Subcutaneous abdominal adipose tissue (tissue), 5 donors: Measurements from ENCODE around the gene ZEB2.
A peak's percentile ranks its signal among the peaks of the same experiment; 100 is the strongest.

Source experiments
- H3K27ac ChIP-seq: one replicate; pipeline ENCODE4 v1.7.0; 2013; ENCODE audit warnings: low read depth, mild to moderate bottlenecking, inconsistent platforms, low read length, moderate library complexity
- H3K27me3 ChIP-seq, 5 donors: one replicate each; pipeline ENCODE4 v1.7.0; 2013; ENCODE audit warnings: low read length in 5 of 5, inconsistent platforms in 1 of 5; ENCODE audit not compliant: control insufficient read depth in 5 of 5, insufficient read depth in 4 of 5
- H3K36me3 ChIP-seq, 5 donors: one replicate each; pipeline ENCODE4 v1.7.0; 2013; ENCODE audit warnings: low read length in 5 of 5; ENCODE audit not compliant: control insufficient read depth in 5 of 5, insufficient read depth in 5 of 5
- H3K4me1 ChIP-seq, 5 donors: one replicate each; pipeline ENCODE4 v1.7.0; 2013; ENCODE audit warnings: low read length in 5 of 5, mild to moderate bottlenecking in 3 of 5, moderate library complexity in 1 of 5; ENCODE audit not compliant: control insufficient read depth in 5 of 5, insufficient read depth in 5 of 5
- H3K4me3 ChIP-seq, 5 donors: one replicate each; pipeline ENCODE4 v1.7.0; 2013; ENCODE audit warnings: low read length in 5 of 5, low read depth in 1 of 5
- H3K9ac ChIP-seq, 5 donors: one replicate each; pipeline ENCODE4 v1.7.0; 2013; ENCODE audit warnings: low read length in 5 of 5, mild to moderate bottlenecking in 4 of 5, moderate library complexity in 3 of 5
- H3K9me3 ChIP-seq, 5 donors: one replicate each; pipeline ENCODE4 v1.7.0; 2013; ENCODE audit warnings: low read length in 5 of 5; ENCODE audit not compliant: control insufficient read depth in 5 of 5
- donor health status: healthy.
- donor health status: healthy.
- donor health status: healthy.
- donor health status: healthy.
- donor health status: healthy.

Gene ZEB2

GRCh38 chr2:144459286-144459685 is 60.6 kb downstream of the ZEB2 start:
- no peak overlapping the region for H3K4me3 ChIP-seq
- H3K36me3 ChIP-seq = peaks cover 0 to 7% (median 0%) of the 10 kb centered on the region in 5 donors
- peak overlapping the region; percentile 59 for H3K27ac ChIP-seq
- no peaks in the 10 kb centered on the region for H3K9me3 ChIP-seq
- peaks cover 2 to 58% (median 41%) of the 10 kb centered on the region in 5 donors for H3K4me1 ChIP-seq
- H3K27me3 ChIP-seq = no peaks in the 10 kb centered on the region
- peak overlapping the region in 1 of 5 donors; percentile 42 for H3K9ac ChIP-seq

DNA sequence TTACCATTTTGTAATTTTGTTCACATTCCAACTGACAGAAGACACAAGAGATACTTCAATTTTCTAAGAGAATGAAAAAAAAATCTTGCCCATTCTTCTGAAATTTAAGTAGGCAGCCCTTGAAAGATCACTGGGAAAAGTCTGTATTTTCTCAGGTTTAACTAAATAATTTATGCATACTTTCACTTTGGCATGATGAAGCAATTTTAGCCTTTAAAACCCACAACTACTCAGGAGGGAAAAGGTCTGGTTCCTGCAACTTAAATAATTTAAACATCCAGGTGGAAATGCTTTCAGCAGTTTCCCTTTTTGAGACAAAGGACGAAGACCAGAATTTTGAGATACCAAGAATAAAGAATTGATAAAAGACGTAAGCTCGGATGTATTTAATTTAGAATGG is 61.4 kb downstream of the ZEB2 start:
- peaks cover 0 to 5% (median 0%) of the 10 kb centered on the region in 5 donors for H3K36me3 ChIP-seq
- H3K4me1 ChIP-seq = peaks cover 2 to 61% (median 44%) of the 10 kb centered on the region in 5 donors
- peak overlapping the region; percentile 59 for H3K27ac ChIP-seq
- H3K27me3 ChIP-seq = no peaks in the 10 kb centered on the region
- H3K4me3 ChIP-seq = no peak overlapping the region
- H3K9me3 ChIP-seq = no peaks in the 10 kb centered on the region
- no peak overlapping the region for H3K9ac ChIP-seq

DNA sequence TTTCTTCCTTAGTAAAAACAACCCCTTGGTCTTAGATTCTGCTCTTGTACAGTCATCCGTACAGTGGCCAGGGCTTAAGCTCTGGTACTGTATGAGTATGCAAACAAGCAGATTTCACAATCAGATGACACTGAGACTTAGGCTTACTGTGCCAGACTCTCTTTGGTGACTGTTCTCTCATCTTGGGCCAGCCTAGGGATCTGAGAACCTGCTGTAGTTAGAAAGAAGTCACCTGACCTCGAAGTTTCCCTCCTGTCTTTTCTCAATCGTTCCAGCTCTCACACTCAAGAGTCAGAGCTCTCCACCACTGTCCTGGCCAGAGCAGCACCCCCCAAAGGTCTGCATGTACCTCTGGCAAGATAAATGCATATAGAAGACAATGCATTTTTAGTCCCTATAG is 63.2 kb downstream of the ZEB2 start:
- Histone ChIP-seq H3K9ac (no peak overlapping the region), H3K9me3 (no peaks in the 10 kb centered on the region), H3K27me3 (no peaks in the 10 kb centered on the region), H3K4me1 (peaks cover 2 to 64% (median 51%) of the 10 kb centered on the region in 5 donors), H3K27ac (peak overlapping the region; percentile 74), H3K4me3 (no peak overlapping the region), H3K36me3 (peaks cover 0 to 5% (median 0%) of the 10 kb centered on the region in 5 donors)

DNA sequence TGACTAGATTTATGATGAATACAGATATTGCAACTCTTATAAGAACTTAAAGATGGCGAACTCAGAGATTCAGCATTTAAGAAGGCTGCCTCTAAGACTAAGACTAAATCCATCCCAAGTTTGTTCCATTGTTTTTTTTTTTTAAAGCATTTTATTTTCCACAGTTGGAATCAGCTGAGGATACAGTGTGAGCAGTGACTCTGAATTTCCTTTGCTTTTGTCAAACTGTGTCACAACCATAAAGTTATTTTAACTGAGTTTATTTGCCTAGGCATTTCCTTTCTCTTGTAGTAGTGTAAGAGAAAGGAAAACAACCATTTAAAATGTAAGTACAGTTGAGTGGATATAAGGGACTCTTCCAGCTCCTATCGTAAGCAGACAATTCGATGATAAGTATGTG is 63.9 kb downstream of the ZEB2 start:
- Histone ChIP-seq H3K9ac (no peak overlapping the region), H3K27me3 (no peaks in the 10 kb centered on the region), H3K9me3 (no peaks in the 10 kb centered on the region), H3K4me3 (no peak overlapping the region), H3K36me3 (no peaks in the 10 kb centered on the region), H3K27ac (peak overlapping the region; percentile 74), H3K4me1 (peaks cover 2 to 58% (median 45%) of the 10 kb centered on the region in 5 donors)

GRCh38 chr2:144454466-144455287 is 65.2 kb downstream of the ZEB2 start:
- Histone ChIP-seq H3K4me1 (peaks cover 2 to 51% (median 42%) of the 10 kb centered on the region in 5 donors), H3K36me3 (no peaks in the 10 kb centered on the region), H3K9ac (no peak overlapping the region), H3K27ac (peak overlapping the region; percentile 74), H3K9me3 (no peaks in the 10 kb centered on the region), H3K27me3 (no peaks in the 10 kb centered on the region), H3K4me3 (no peak overlapping the region)

DNA sequence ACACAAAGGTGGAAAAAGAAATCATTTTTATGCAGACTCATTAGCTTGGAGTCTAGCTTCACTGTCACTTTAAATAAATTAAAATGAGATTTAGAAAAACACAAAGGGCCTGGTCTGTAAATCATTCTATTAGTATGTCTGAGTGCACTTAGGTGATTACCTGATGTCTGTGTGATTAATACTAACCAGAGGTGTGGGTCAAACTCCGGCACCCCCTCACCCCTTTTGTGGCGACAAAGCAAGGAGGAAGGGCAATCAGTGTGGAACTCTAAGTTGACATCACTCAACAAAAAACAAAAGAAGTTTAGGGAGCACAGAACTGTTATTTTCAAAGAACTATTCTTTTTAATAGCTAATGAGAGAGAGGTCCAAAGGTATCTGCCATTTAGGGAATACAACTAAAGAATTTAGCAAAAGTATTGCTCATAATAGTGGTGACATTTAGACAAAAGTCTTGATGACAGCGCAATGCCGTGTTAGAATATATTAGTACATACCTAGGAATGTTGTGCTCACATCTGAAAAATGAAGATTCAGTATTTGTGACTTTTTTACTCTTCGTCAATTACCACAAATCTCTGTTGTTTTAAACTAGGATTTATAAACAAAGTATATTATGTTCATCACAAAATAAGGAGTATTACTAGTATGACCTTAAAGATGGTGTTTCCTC is 66.3 kb downstream of the ZEB2 start:
- Histone ChIP-seq H3K4me3 (no peak overlapping the region), H3K9me3 (no peaks in the 10 kb centered on the region), H3K27me3 (no peaks in the 10 kb centered on the region), H3K4me1 (peaks cover 2 to 48% (median 43%) of the 10 kb centered on the region in 5 donors), H3K27ac (peak overlapping the region; percentile 74), H3K36me3 (peaks cover 0 to 3% (median 0%) of the 10 kb centered on the region in 5 donors), H3K9ac (no peak overlapping the region)

GRCh38 chr2:144452989-144453336 is 67.0 kb downstream of the ZEB2 start:
- H3K27me3 ChIP-seq = no peaks in the 10 kb centered on the region
- peaks cover 2 to 47% (median 41%) of the 10 kb centered on the region in 5 donors for H3K4me1 ChIP-seq
- H3K27ac ChIP-seq = peak overlapping the region; percentile 74
- no peaks in the 10 kb centered on the region for H3K9me3 ChIP-seq
- H3K4me3 ChIP-seq = peak overlapping the region in 3 of 5 donors; percentile 5 to 42 (median 18)
- peaks cover 0 to 3% (median 0%) of the 10 kb centered on the region in 5 donors for H3K36me3 ChIP-seq
- H3K9ac ChIP-seq = no peak overlapping the region

DNA sequence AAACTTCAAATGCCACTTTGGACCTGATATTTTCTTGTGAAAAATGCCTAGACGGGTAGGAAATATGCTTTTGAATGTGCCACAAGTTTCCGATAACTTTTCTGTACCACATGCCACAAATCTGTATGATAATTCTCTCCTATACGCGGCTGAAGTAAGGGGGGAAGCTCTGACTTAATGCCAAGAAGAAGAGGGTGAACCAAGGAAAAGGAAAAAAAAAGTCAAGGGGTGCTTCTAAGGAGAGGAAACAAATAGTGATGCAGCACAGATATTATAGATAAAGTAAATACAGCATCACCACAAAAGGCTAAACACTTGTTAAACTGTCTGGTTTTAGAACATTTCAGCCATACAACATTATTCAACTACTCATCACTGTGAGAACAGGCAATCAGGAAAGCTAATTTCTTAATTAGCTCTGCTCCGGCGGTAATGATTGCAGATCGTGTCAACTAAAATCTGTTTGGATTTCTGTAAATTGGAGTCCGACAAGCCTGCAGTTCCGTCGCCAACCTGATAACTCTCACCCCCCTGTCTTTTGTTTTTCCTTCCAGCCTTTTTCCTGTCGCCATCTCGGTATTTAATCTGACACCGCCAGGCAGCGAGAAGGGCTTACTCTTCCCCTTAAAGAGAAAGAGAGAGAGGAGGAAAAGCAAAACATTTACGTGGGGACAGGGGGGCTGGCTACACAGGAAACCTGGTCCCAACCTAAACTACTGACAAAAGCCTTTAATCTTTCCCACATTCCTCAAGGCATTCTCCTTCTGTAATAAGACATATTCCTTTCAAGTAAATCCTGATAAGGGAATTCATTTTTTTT is 67.5 kb downstream of the ZEB2 start:
- Histone ChIP-seq H3K27me3 (no peaks in the 10 kb centered on the region), H3K27ac (peak overlapping the region; percentile 74), H3K9me3 (no peaks in the 10 kb centered on the region), H3K4me1 (peaks cover 2 to 45% (median 40%) of the 10 kb centered on the region in 5 donors), H3K36me3 (peaks cover 0 to 3% (median 0%) of the 10 kb centered on the region in 5 donors), H3K4me3 (peak overlapping the region in 4 of 5 donors; percentile 5 to 42 (median 12)), H3K9ac (peak overlapping the region in 1 of 5 donors; percentile 15)

- Histone ChIP-seq H3K27ac (peak overlapping the region; percentile 33), H3K4me1 (peaks cover 0 to 37% (median 36%) of the 10 kb centered on the region in 5 donors), H3K27me3 (no peaks in the 10 kb centered on the region), H3K4me3 (no peak overlapping the region), H3K36me3 (peaks cover 0 to 3% (median 0%) of the 10 kb centered on the region in 5 donors), H3K9me3 (no peaks in the 10 kb centered on the region), H3K9ac (peak overlapping the region in 1 of 5 donors; percentile 17)
Observed at GRCh38 chr2:144451443-144451842, 68.5 kb downstream of the ZEB2 start.
